Aorta (tissue), 5 donors: Measurements from ENCODE around the gene MINAR1. TPM values are rescaled to one million over a fixed set of nuclear protein-coding genes. Genes with fewer than 3 reads are reported as not detected.

Experiments used
- ATAC-seq: fragments of 200-7000 bp; cut with Tn5 transposase; one replicate; pipeline ENCODE4 v1.9.1; 2022; ENCODE audit warnings: moderate library complexity; ENCODE audit not compliant: low FRiP score
- DNase-seq, 2 donors: peaks; one replicate each; pipeline ENCODE4 v3.0.0-alpha.2; 2020
- H3K27ac ChIP-seq, 2 donors: one replicate each; pipeline ENCODE4 v1.5.1; 2013; ENCODE audit warnings: low read length in 2 of 2, mild to moderate bottlenecking in 2 of 2, moderate library complexity in 2 of 2, control low read depth in 1 of 2, inconsistent platforms in 1 of 2, low read depth in 1 of 2
- H3K27me3 ChIP-seq, 2 donors: one replicate each; pipeline ENCODE4 v1.6.1; 2013; ENCODE audit warnings: control low read depth in 1 of 2, low read length in 1 of 2, mild to moderate bottlenecking in 1 of 2, moderate library complexity in 1 of 2; ENCODE audit not compliant: insufficient read depth in 2 of 2, control insufficient read depth in 1 of 2
- H3K36me3 ChIP-seq, 2 donors: one replicate each; pipeline ENCODE4 v1.6.1; 2013; ENCODE audit warnings: control low read depth in 1 of 2, low read length in 1 of 2, mild to moderate bottlenecking in 1 of 2; ENCODE audit not compliant: insufficient read depth in 2 of 2, control insufficient read depth in 1 of 2
- H3K4me1 ChIP-seq, 2 donors: one replicate each; pipeline ENCODE4 v1.6.1; 2013; ENCODE audit warnings: low read length in 2 of 2, control low read depth in 1 of 2, mild to moderate bottlenecking in 1 of 2, moderate library complexity in 1 of 2; ENCODE audit not compliant: insufficient read depth in 2 of 2, control insufficient read depth in 1 of 2
- H3K4me3 ChIP-seq, 2 donors: one replicate each; pipeline ENCODE4 v1.5.1; 2013; ENCODE audit warnings: low read length in 2 of 2, control low read depth in 1 of 2, mild to moderate bottlenecking in 1 of 2
- H3K9me3 ChIP-seq: one replicate; pipeline ENCODE4 v1.6.1; 2013; ENCODE audit warnings: mild to moderate bottlenecking, low read length; ENCODE audit not compliant: control insufficient read depth
- WGBS, 2 donors: extraction: QIAGEN DNeasy Blood & Tissue Kit; methylation state at CpG; one replicate each; pipeline ENCODE4 v1.1.7; 2013; 5-methylcytosine and 5-hydroxymethylcytosine counted together
- intact Hi-C, 2 donors: fragments of 100-400 bp; cut with DNase I; formaldehyde crosslinking; loops; one replicate each; pipeline versions ENCODE4 v1.14.2 to v1.15.0; 2022
- long read RNA-seq, 2 donors: library from polyadenylated mRNA; unstranded; transcript quantifications; one replicate each; pipeline ENCODE4 v2.0.0, GENCODE V29; 2020 to 2021
- polyA plus RNA-seq, 2 donors: library from polyadenylated mRNA; stranded (reverse); fragments of 200-250 nt; gene quantifications; one replicate each; pipeline ENCODE4 v1.2.3, GENCODE V29; 2013
- total RNA-seq, 2 donors: library from RNA; stranded (reverse); fragmentation: NEBNext Ultra II Directional; extraction: Animal tissue kit (Norgen Biotek cat#: 25700); gene quantifications; one replicate each; pipeline ENCODE4 v1.2.1, GENCODE V29; 2021
- donor health status: healthy with polysubstance abuse.
- donor health status: Bipolar disorder and iron deficiency.
- donor health status: DM: no; HTN: no; CAD: no.
- donor health status: DM: no; HTN: no; CAD: no.
- donor health status: DM: yes; HTN: yes; CAD: no.

Gene MINAR1
- total RNA-seq (1 to 10 TPM in 1 of 2 donors, under 1 TPM in 1; 0.91 to 1.4 TPM), polyA plus RNA-seq (under 1 TPM; 0.13 to 0.18 TPM)
- long read RNA-seq, donor 1 = 0 reads
- long read RNA-seq, donor 2 = 0 reads

- peak; percentile 48 to 81 for DNase-seq
- no peaks in the 10 kb centered on the region for H3K9me3 ChIP-seq
- H3K27ac ChIP-seq = no peak within 1 kb of the TSS
- H3K4me1 ChIP-seq = no peaks in the 10 kb centered on the region
- no peaks in the 10 kb centered on the region for H3K36me3 ChIP-seq
- H3K27me3 ChIP-seq = no peaks in the 10 kb centered on the region
- 0 to 1% methylated on average over 62 to 84 of the region's 84 CpGs for WGBS, 2 donors
- peak; percentile 75 for ATAC-seq
- peak within 1 kb of the TSS; percentile 53 for H3K4me3 ChIP-seq
- intact Hi-C loops = no loop called here
Observed at GRCh38 chr15:79431636-79432344, at the start of gene MINAR1. Gene MINAR1 (plus strand): TSS chr15:79432336. CDS start chr15:79456148, 23,812 bp downstream.

- ATAC-seq = peak; percentile 86
Observed at GRCh38 chr15:79394231-79394630, 37.9 kb upstream of the MINAR1 start.

GRCh38 chr15:79396850-79397249 is 35.3 kb upstream of the MINAR1 start:
- intact Hi-C loops = no loop called here
- H3K27me3 ChIP-seq = no peaks in the 10 kb centered on the region

More at GRCh38 chr15:79394231-79394630, 37.9 kb upstream of the MINAR1 start:
- intact Hi-C loops = no loop called here
- DNase-seq = no peak
- no peak overlapping the region for H3K27ac ChIP-seq
- no peaks in the 10 kb centered on the region for H3K36me3 ChIP-seq
- peaks cover 6 to 7% of the 10 kb centered on the region in 2 donors for H3K4me1 ChIP-seq
- H3K4me3 ChIP-seq = no peak overlapping the region
- no peaks in the 10 kb centered on the region for H3K27me3 ChIP-seq
- 2 to 9% methylated on average over 4 of the region's 4 CpGs for WGBS, 2 donors
- no peaks in the 10 kb centered on the region for H3K9me3 ChIP-seq

GRCh38 chr15:79397269-79397910 is 34.7 kb upstream of the MINAR1 start:
- DNase-seq (no peak), ATAC-seq (no peak)
- no peaks in the 10 kb centered on the region for H3K36me3 ChIP-seq
- H3K27ac ChIP-seq = no peak overlapping the region
- no peak overlapping the region for H3K4me3 ChIP-seq
- no peaks in the 10 kb centered on the region for H3K9me3 ChIP-seq
- intact Hi-C loops = no loop called here
- no peaks in the 10 kb centered on the region for H3K27me3 ChIP-seq
- WGBS, 2 donors = 86 to 99% methylated on average over 3 of the region's 3 CpGs
- peaks cover 6 to 7% of the 10 kb centered on the region in 2 donors for H3K4me1 ChIP-seq

More at GRCh38 chr15:79396850-79397249, 35.3 kb upstream of the MINAR1 start:
- Histone ChIP-seq H3K4me1 (peaks cover 6 to 7% of the 10 kb centered on the region in 2 donors), H3K9me3 (no peaks in the 10 kb centered on the region), H3K4me3 (no peak overlapping the region), H3K36me3 (no peaks in the 10 kb centered on the region), H3K27ac (no peak overlapping the region)
- no peak for DNase-seq
- 14 to 25% methylated on average over 6 of the region's 6 CpGs for WGBS, 2 donors
- ATAC-seq = no peak

- H3K4me3 ChIP-seq = no peak overlapping the region
- no peaks in the 10 kb centered on the region for H3K9me3 ChIP-seq
- intact Hi-C loops = no loop called here
- H3K36me3 ChIP-seq = no peaks in the 10 kb centered on the region
- H3K27ac ChIP-seq = no peak overlapping the region
- H3K27me3 ChIP-seq = no peaks in the 10 kb centered on the region
- WGBS, 2 donors = 57 to 58% methylated on average over 4 of the region's 4 CpGs
- H3K4me1 ChIP-seq = peaks cover 0 to 3% of the 10 kb centered on the region in 2 donors
- ATAC-seq = no peak
- no peak for DNase-seq
Observed at GRCh38 chr15:79399606-79400005, 32.5 kb upstream of the MINAR1 start.

GRCh38 chr15:79400650-79401049 is 31.5 kb upstream of the MINAR1 start:
- Histone ChIP-seq H3K27ac (no peak overlapping the region), H3K9me3 (no peaks in the 10 kb centered on the region), H3K4me3 (no peak overlapping the region), H3K36me3 (no peaks in the 10 kb centered on the region), H3K27me3 (no peaks in the 10 kb centered on the region), H3K4me1 (peaks cover 0 to 3% of the 10 kb centered on the region in 2 donors)
- 71 to 91% methylated on average over 3 of the region's 3 CpGs for WGBS, 2 donors
- DNase-seq = no peak
- intact Hi-C loops = no loop called here
- ATAC-seq = no peak

- no peak for ATAC-seq
- no peak overlapping the region for H3K27ac ChIP-seq
- peaks cover 0 to 3% of the 10 kb centered on the region in 2 donors for H3K4me1 ChIP-seq
- no peaks in the 10 kb centered on the region for H3K9me3 ChIP-seq
- H3K27me3 ChIP-seq = no peaks in the 10 kb centered on the region
- DNase-seq = no peak
- 62 to 65% methylated on average over 3 of the region's 3 CpGs for WGBS, 2 donors
- no peaks in the 10 kb centered on the region for H3K36me3 ChIP-seq
- H3K4me3 ChIP-seq = no peak overlapping the region
- intact Hi-C loops = no loop called here
Observed at GRCh38 chr15:79401301-79401700, 30.8 kb upstream of the MINAR1 start.

- 85 to 89% methylated on average over 2 of the region's 2 CpGs for WGBS, 2 donors
- H3K27me3 ChIP-seq = no peaks in the 10 kb centered on the region
- H3K27ac ChIP-seq = no peak overlapping the region
- H3K36me3 ChIP-seq = no peaks in the 10 kb centered on the region
- DNase-seq = no peak
- H3K9me3 ChIP-seq = no peaks in the 10 kb centered on the region
- H3K4me3 ChIP-seq = no peak overlapping the region
- H3K4me1 ChIP-seq = peaks cover 0 to 3% of the 10 kb centered on the region in 2 donors
- intact Hi-C loops = no loop called here
- no peak for ATAC-seq
Observed at GRCh38 chr15:79402136-79402535, 30.0 kb upstream of the MINAR1 start.

GRCh38 chr15:79403501-79403900 is 28.6 kb upstream of the MINAR1 start:
- intact Hi-C loops = no loop called here
- Histone ChIP-seq H3K36me3 (no peaks in the 10 kb centered on the region), H3K27ac (no peak overlapping the region), H3K4me1 (no peaks in the 10 kb centered on the region), H3K9me3 (no peaks in the 10 kb centered on the region), H3K4me3 (no peak overlapping the region), H3K27me3 (no peaks in the 10 kb centered on the region)
- DNase-seq (no peak), ATAC-seq (no peak)
- WGBS, 2 donors = 92 to 94% methylated on average over 4 of the region's 4 CpGs
